OCI-LY1 (cell line): ENCODE data around the gene GRK5.

Experiments used
- CTCF ChIP-seq: fragments of 200-600 bp; sonication (generic), shearing (Covaris generic); IDR thresholded peaks from 2 replicates; pipeline ENCODE4 v1.5.1; 2017; ENCODE audit warnings: mild to moderate bottlenecking, antibody characterized with exemption, low read length, moderate library complexity, mixed read lengths
- EZH2 ChIP-seq: fragments of 200-600 bp; sonication (generic), shearing (Covaris generic); IDR thresholded peaks from 2 replicates; pipeline ENCODE4 v1.8.0; 2017; ENCODE audit warnings: borderline replicate concordance, mixed run types, mild to moderate bottlenecking, antibody characterized with exemption, low read length, moderate library complexity, mixed read lengths

DNA sequence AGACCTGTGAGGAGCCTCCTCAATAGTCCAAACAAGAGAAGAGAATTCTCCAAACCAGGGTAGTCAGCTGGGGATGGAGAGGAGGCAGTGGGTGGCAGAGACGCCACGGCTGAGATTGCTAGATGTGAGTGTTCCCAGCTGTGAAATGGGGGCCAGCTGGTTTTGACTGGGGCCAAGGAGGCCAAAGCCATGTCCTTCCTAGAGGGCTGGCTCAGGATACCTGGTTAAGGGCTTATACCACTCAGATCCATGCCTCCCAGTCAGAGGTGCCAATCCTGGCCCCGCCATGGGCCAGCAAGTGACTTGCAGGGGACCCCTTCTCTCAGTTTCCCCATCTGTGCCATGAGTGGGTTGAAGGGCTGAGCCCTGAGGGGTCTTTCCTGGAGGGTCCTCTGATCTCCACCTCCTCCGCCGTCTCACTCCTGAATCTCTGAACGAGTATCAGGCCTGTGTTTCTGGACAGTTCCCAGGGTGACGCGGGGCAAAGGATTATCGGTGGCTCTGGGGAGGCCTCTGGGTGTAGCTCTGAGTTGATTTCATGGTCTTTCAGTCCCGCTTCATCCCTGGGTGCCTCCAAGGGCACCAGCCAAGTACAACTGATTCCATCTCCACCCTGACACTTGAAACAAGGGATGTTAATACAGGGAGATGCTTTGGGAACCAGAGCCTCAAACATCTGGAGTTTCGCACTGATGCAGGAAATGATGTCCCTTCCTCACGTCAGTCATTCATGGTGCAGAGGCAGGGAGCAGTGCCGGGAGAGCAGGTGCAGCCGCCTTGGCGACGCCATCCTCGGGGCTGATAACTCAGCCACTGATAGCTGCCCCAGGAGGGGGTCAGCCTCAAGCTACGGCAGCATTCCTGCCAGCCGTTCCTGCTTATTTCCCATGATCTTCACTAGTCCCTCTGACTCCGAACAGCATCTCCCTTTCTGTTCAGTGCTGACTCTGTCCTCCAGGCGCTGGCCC lies 208.4 kb downstream of the GRK5 start:
- TF ChIP-seq CTCF (no peak), EZH2 (no peak)
